GM12892 (cell line): ENCODE results near the gene GRAMD1B.
A peak's percentile ranks its signal among the peaks of the same experiment; 100 is the strongest.

Experiments used
- DNase-seq: peaks from one replicate; pipeline ENCODE4 v3.0.0; 2011; ENCODE audit not compliant: insufficient read length
- FAIRE-seq: peaks from 2 replicates; lab custom pipeline; 2011; peaks lifted over from hg19 to GRCh38; lab: Jason Lieb, UNC
- POLR2A ChIP-seq: IDR thresholded peaks from 2 replicates; pipeline ENCODE4 v1.6.1; 2011; ENCODE audit warnings: low read depth, low read length, control low read depth
- POLR2AphosphoS5 ChIP-seq: IDR thresholded peaks from 2 replicates; pipeline ENCODE4 v1.6.1; 2011; ENCODE audit warnings: low read depth, low read length, control low read depth
- TAF1 ChIP-seq: IDR thresholded peaks from 2 replicates; pipeline ENCODE4 v1.6.1; 2011; ENCODE audit warnings: low read depth, mild to moderate bottlenecking, control low read depth, low read length, borderline replicate concordance

GRAMD1B gene

GRCh38 chr11:123393312-123393927 is 36.6 kb upstream of the GRAMD1B start:
- FAIRE-seq: peak; percentile 88
- no peak for TF ChIP-seq TAF1
- TF ChIP-seq POLR2A: no peak
- TF ChIP-seq POLR2AphosphoS5: no peak

GRCh38 chr11:123404676-123405075 is 25.4 kb upstream of the GRAMD1B start:
- no peak for FAIRE-seq
- TF ChIP-seq TAF1 (no peak), POLR2A (no peak), POLR2AphosphoS5 (no peak)
- DNase-seq: no peak

More at GRCh38 chr11:123393312-123393927, 36.6 kb upstream of the GRAMD1B start:
- no peak for DNase-seq

GRCh38 chr11:123405123-123405592 is 24.9 kb upstream of the GRAMD1B start:
- FAIRE-seq (peak; percentile 73), DNase-seq (no peak)
- no peak for TF ChIP-seq POLR2AphosphoS5
- no peak for TF ChIP-seq TAF1
- no peak for TF ChIP-seq POLR2A

GRCh38 chr11:123406441-123407129 is 23.5 kb upstream of the GRAMD1B start:
- no peak for FAIRE-seq
- DNase-seq: no peak
- TF ChIP-seq POLR2A (no peak), POLR2AphosphoS5 (no peak), TAF1 (no peak)

- no peak for TF ChIP-seq POLR2AphosphoS5
- TF ChIP-seq TAF1: no peak
- TF ChIP-seq POLR2A: no peak
- DNase-seq (no peak), FAIRE-seq (peak; percentile 94)
Measured at GRCh38 chr11:123407130-123407995, 22.7 kb upstream of the GRAMD1B start.

- TF ChIP-seq POLR2A (no peak), TAF1 (no peak), POLR2AphosphoS5 (no peak)
- DNase-seq: no peak
- FAIRE-seq: peak; percentile 65
Measured at GRCh38 chr11:123407996-123408597, 22.0 kb upstream of the GRAMD1B start.

- FAIRE-seq (no peak), DNase-seq (no peak)
- no peak for TF ChIP-seq POLR2AphosphoS5
- no peak for TF ChIP-seq TAF1
- TF ChIP-seq POLR2A: no peak
Measured at GRCh38 chr11:123408619-123409455, 21.2 kb upstream of the GRAMD1B start.

GRCh38 chr11:123409456-123410217 is 20.4 kb upstream of the GRAMD1B start:
- DNase-seq (no peak), FAIRE-seq (peak; percentile 33)
- TF ChIP-seq POLR2A (no peak), TAF1 (no peak), POLR2AphosphoS5 (no peak)

GRCh38 chr11:123410218-123410549 is 19.9 kb upstream of the GRAMD1B start:
- TF ChIP-seq POLR2A: no peak
- FAIRE-seq (peak; percentile 5), DNase-seq (no peak)

- FAIRE-seq: no peak
- TF ChIP-seq TAF1 (no peak), POLR2AphosphoS5 (no peak), POLR2A (no peak)
- DNase-seq: no peak
Measured at GRCh38 chr11:123413636-123414035, 16.4 kb upstream of the GRAMD1B start.

GRCh38 chr11:123416566-123416965 is 13.5 kb upstream of the GRAMD1B start:
- FAIRE-seq (no peak), DNase-seq (no peak)
- TF ChIP-seq POLR2A: no peak
- TF ChIP-seq POLR2AphosphoS5: no peak
- no peak for TF ChIP-seq TAF1
